Aorta (tissue), 5 donors: ENCODE results near the gene NKX1-1. TPM values are rescaled to one million over a fixed set of nuclear protein-coding genes. Genes with fewer than 3 reads are reported as not detected.
A peak's percentile ranks its signal among the peaks of the same experiment; 100 is the strongest.
"Not testable (repeated sequence)": the region's sequence is repeated elsewhere in the genome, so short reads cannot be mapped to it uniquely, and the experiment has no call there.

ENCODE experiments used
- ATAC-seq: fragments of 200-7000 bp; cut with Tn5 transposase; one replicate; pipeline ENCODE4 v1.9.1; 2022; ENCODE audit warnings: moderate library complexity; ENCODE audit not compliant: low FRiP score
- DNase-seq, 2 donors: peaks; one replicate each; pipeline ENCODE4 v3.0.0-alpha.2; 2020
- H3K27ac ChIP-seq, 2 donors: one replicate each; pipeline ENCODE4 v1.5.1; 2013; ENCODE audit warnings: low read length in 2 of 2, mild to moderate bottlenecking in 2 of 2, moderate library complexity in 2 of 2, control low read depth in 1 of 2, inconsistent platforms in 1 of 2, low read depth in 1 of 2
- H3K27me3 ChIP-seq, 2 donors: one replicate each; pipeline ENCODE4 v1.6.1; 2013; ENCODE audit warnings: control low read depth in 1 of 2, low read length in 1 of 2, mild to moderate bottlenecking in 1 of 2, moderate library complexity in 1 of 2; ENCODE audit not compliant: insufficient read depth in 2 of 2, control insufficient read depth in 1 of 2
- H3K36me3 ChIP-seq, 2 donors: one replicate each; pipeline ENCODE4 v1.6.1; 2013; ENCODE audit warnings: control low read depth in 1 of 2, low read length in 1 of 2, mild to moderate bottlenecking in 1 of 2; ENCODE audit not compliant: insufficient read depth in 2 of 2, control insufficient read depth in 1 of 2
- H3K4me1 ChIP-seq, 2 donors: one replicate each; pipeline ENCODE4 v1.6.1; 2013; ENCODE audit warnings: low read length in 2 of 2, control low read depth in 1 of 2, mild to moderate bottlenecking in 1 of 2, moderate library complexity in 1 of 2; ENCODE audit not compliant: insufficient read depth in 2 of 2, control insufficient read depth in 1 of 2
- H3K4me3 ChIP-seq, 2 donors: one replicate each; pipeline ENCODE4 v1.5.1; 2013; ENCODE audit warnings: low read length in 2 of 2, control low read depth in 1 of 2, mild to moderate bottlenecking in 1 of 2
- H3K9me3 ChIP-seq: one replicate; pipeline ENCODE4 v1.6.1; 2013; ENCODE audit warnings: mild to moderate bottlenecking, low read length; ENCODE audit not compliant: control insufficient read depth
- WGBS, 2 donors: extraction: QIAGEN DNeasy Blood & Tissue Kit; methylation state at CpG; one replicate each; pipeline ENCODE4 v1.1.7; 2013; 5-methylcytosine and 5-hydroxymethylcytosine counted together
- intact Hi-C, 2 donors: fragments of 100-400 bp; cut with DNase I; formaldehyde crosslinking; loops; one replicate each; pipeline versions ENCODE4 v1.14.2 to v1.15.0; 2022
- polyA plus RNA-seq, 2 donors: library from polyadenylated mRNA; stranded (reverse); fragments of 200-250 nt; gene quantifications; one replicate each; pipeline ENCODE4 v1.2.3, GENCODE V29; 2013
- total RNA-seq, 2 donors: library from RNA; stranded (reverse); fragmentation: NEBNext Ultra II Directional; extraction: Animal tissue kit (Norgen Biotek cat#: 25700); gene quantifications; one replicate each; pipeline ENCODE4 v1.2.1, GENCODE V29; 2021
- donor health status: healthy with polysubstance abuse.
- donor health status: Bipolar disorder and iron deficiency.
- donor health status: DM: no; HTN: no; CAD: no.
- donor health status: DM: no; HTN: no; CAD: no.
- donor health status: DM: yes; HTN: yes; CAD: no.

Gene NKX1-1
- total and polyA plus RNA-seq, 4 donors = not detected

- H3K4me3 ChIP-seq, H3K4me1 ChIP-seq, intact Hi-C loops, H3K27ac ChIP-seq, H3K9me3 ChIP-seq, H3K27me3 ChIP-seq, H3K36me3 ChIP-seq, ATAC-seq: not testable (repeated sequence)
- 98% methylated on average over 26 of the region's 26 CpGs for WGBS, 2 donors
- DNase-seq = peak in 1 of 2 donors; percentile 10
Measured at GRCh38 chr4:1395389-1395820, 10.8 kb downstream of the NKX1-1 start.

- ATAC-seq, H3K27me3 ChIP-seq, H3K4me1 ChIP-seq, H3K4me3 ChIP-seq, intact Hi-C loops, H3K36me3 ChIP-seq, H3K9me3 ChIP-seq, H3K27ac ChIP-seq: not testable (repeated sequence)
- peak in 1 of 2 donors; percentile 15 for DNase-seq
- 95 to 96% methylated on average over 57 to 58 of the region's 63 CpGs for WGBS, 2 donors
Measured at GRCh38 chr4:1394554-1395388, 11.5 kb downstream of the NKX1-1 start.

- Histone ChIP-seq H3K36me3 (peaks cover 0 to 6% of the 10 kb centered on the region in 2 donors), H3K4me3 (no peak overlapping the region), H3K4me1 (no peaks in the 10 kb centered on the region), H3K27me3 (no peaks in the 10 kb centered on the region), H3K27ac (no peak overlapping the region), H3K9me3 (peaks cover 4% of the 10 kb centered on the region)
- ATAC-seq (no peak), DNase-seq (peak; percentile 20 to 44)
- 96 to 97% methylated on average over 10 of the region's 10 CpGs for WGBS, 2 donors
- intact Hi-C loops = no loop called here
Measured at GRCh38 chr4:1393866-1394265, 12.4 kb downstream of the NKX1-1 start.

GRCh38 chr4:1393363-1393762, 12.9 kb downstream of the NKX1-1 start:
- intact Hi-C loops, DNase-seq, H3K4me3 ChIP-seq, ATAC-seq, H3K4me1 ChIP-seq, H3K27ac ChIP-seq, H3K36me3 ChIP-seq, H3K27me3 ChIP-seq, H3K9me3 ChIP-seq: not testable (repeated sequence)
- 99% methylated on average over 5 of the region's 5 CpGs for WGBS, 2 donors

GRCh38 chr4:1385373-1386340, 20.6 kb downstream of the NKX1-1 start:
- Histone ChIP-seq H3K36me3 (peaks cover 3 to 10% of the 10 kb centered on the region in 2 donors), H3K4me1 (no peaks in the 10 kb centered on the region), H3K9me3 (no peaks in the 10 kb centered on the region), H3K27ac (no peak overlapping the region), H3K27me3 (no peaks in the 10 kb centered on the region), H3K4me3 (no peak overlapping the region)
- no peak for ATAC-seq
- peak; percentile 34 to 63 for DNase-seq
- intact Hi-C loops = no loop called here
- WGBS, 2 donors = 93 to 95% methylated on average over 41 to 44 of the region's 44 CpGs

GRCh38 chr4:1384675-1385372, 21.4 kb downstream of the NKX1-1 start:
- Histone ChIP-seq H3K9me3 (no peaks in the 10 kb centered on the region), H3K36me3 (peaks cover 3 to 10% of the 10 kb centered on the region in 2 donors), H3K4me3 (no peak overlapping the region), H3K27me3 (no peaks in the 10 kb centered on the region), H3K27ac (no peak overlapping the region), H3K4me1 (no peaks in the 10 kb centered on the region)
- ATAC-seq (no peak), DNase-seq (peak; percentile 32 to 71)
- 95% methylated on average over 16 of the region's 16 CpGs for WGBS, 2 donors
- intact Hi-C loops = no loop called here

- H3K4me3 ChIP-seq = no peak overlapping the region
- DNase-seq = peak; percentile 37 to 70
- H3K27me3 ChIP-seq = no peaks in the 10 kb centered on the region
- 91 to 94% methylated on average over 31 to 34 of the region's 34 CpGs for WGBS, 2 donors
- H3K4me1 ChIP-seq = no peaks in the 10 kb centered on the region
- no peaks in the 10 kb centered on the region for H3K9me3 ChIP-seq
- peaks cover 3 to 8% of the 10 kb centered on the region in 2 donors for H3K36me3 ChIP-seq
- intact Hi-C loops = no loop called here
- ATAC-seq = no peak
- H3K27ac ChIP-seq = no peak overlapping the region
Measured at GRCh38 chr4:1383728-1384591, 22.3 kb downstream of the NKX1-1 start.
